T-helper 22 cell (primary cell): Measurements from ENCODE around the gene SP100.
"Not testable (repeated sequence)": the region's sequence is repeated elsewhere in the genome, so short reads cannot be mapped to it uniquely, and the experiment has no call there.

ENCODE experiments used
- DNase-seq: peaks from one replicate; pipeline ENCODE4 v3.0.0-alpha.2; 2020; ENCODE audit warnings: low read depth

SP100 gene

GRCh38 chr2:230459216-230459615 lies 43.2 kb downstream of the SP100 start:
- no peak for DNase-seq

GRCh38 chr2:230471074-230471473 lies 55.1 kb downstream of the SP100 start:
- no peak for DNase-seq

- no peak for DNase-seq
Observed at GRCh38 chr2:230472621-230473018, 56.6 kb downstream of the SP100 start.

- DNase-seq, result no peak
Observed at GRCh38 chr2:230473378-230473777, 57.4 kb downstream of the SP100 start.

GRCh38 chr2:230475143-230475542 lies 59.1 kb downstream of the SP100 start:
- DNase-seq, result no peak

- DNase-seq, result no peak
Observed at GRCh38 chr2:230485801-230486341, 69.9 kb downstream of the SP100 start.

GRCh38 chr2:230491219-230491618 lies 75.2 kb downstream of the SP100 start:
- DNase-seq, result not testable (repeated sequence)

- no peak for DNase-seq
Observed at GRCh38 chr2:230492107-230492506, 76.1 kb downstream of the SP100 start.

GRCh38 chr2:230494980-230495379 lies 79.0 kb downstream of the SP100 start:
- no peak for DNase-seq

- DNase-seq, result no peak
Observed at GRCh38 chr2:230496891-230497290, 80.9 kb downstream of the SP100 start.

GRCh38 chr2:230498506-230499107 lies 82.6 kb downstream of the SP100 start:
- no peak for DNase-seq

GRCh38 chr2:230502593-230502992 lies 86.6 kb downstream of the SP100 start:
- DNase-seq, result no peak

- no peak for DNase-seq
Observed at GRCh38 chr2:230503798-230504197, 87.8 kb downstream of the SP100 start.

GRCh38 chr2:230505162-230505561 lies 89.2 kb downstream of the SP100 start:
- DNase-seq, result no peak

- no peak for DNase-seq
Observed at GRCh38 chr2:230512955-230513748, 97.2 kb downstream of the SP100 start.

- DNase-seq, result no peak
Observed at GRCh38 chr2:230520061-230520874, 104.3 kb downstream of the SP100 start.

- DNase-seq, result no peak
Observed at GRCh38 chr2:230520875-230521155, 104.8 kb downstream of the SP100 start.

- no peak for DNase-seq
Observed at GRCh38 chr2:230521386-230521785, 105.4 kb downstream of the SP100 start.

- no peak for DNase-seq
Observed at GRCh38 chr2:230525682-230526081, 109.7 kb downstream of the SP100 start.

- DNase-seq, result no peak
Observed at GRCh38 chr2:230537531-230537976, 121.6 kb downstream of the SP100 start.

- DNase-seq, result no peak
Observed at GRCh38 chr2:230540332-230540731, 124.3 kb downstream of the SP100 start.

GRCh38 chr2:230541934-230542380 lies 126.0 kb downstream of the SP100 start:
- no peak for DNase-seq

GRCh38 chr2:230542751-230543150 lies 126.8 kb downstream of the SP100 start:
- DNase-seq, result no peak
